HG03196 (cell line): ENCODE results near the gene CENPE.

Experiments
- ATAC-seq: cut with Tn5 transposase; IDR thresholded peaks from one replicate; pipeline ENCODE4 v1.9.1; 2021; ENCODE audit not compliant: unreplicated experiment

The CENPE gene

DNA sequence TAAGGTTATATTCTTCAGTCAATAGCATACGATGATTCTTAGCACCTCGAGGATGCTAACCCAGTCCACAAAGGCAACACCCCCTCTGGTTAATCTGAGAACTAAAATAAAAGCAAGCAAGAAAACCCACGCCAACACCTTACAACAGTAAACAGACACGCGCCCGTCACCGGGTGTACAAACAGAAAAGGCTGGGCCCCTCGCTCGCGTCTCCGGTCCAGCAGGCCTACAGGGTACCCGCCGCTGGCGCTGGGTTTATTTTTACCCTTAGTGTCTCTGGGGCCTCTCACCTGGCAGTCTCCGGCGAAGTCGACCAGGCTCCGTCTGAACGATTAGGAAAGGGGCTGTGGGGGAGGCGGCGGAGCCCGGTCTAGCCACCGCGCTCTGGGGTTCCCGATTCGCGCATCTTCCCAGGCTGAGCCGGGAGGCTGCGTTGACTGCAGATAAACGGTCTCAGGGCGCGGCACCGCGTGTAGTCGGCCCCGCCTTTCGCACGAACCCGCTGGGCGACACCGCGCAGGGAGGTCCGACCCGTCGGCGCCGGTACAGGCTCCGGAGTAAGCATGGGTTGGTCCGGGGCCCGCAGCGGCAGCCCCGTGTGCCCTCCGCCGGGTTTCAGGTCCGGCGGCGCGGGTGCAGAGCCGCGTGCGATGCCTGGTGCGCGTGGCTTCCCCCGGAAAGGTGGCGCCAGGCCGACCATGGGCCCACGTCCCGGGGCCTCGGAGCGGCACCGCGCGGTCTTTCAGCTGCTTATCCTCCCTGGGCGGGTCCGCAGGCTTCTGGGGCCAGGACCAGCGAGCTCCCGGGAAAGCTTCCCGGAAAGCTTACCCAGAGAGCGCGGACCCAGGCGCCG lies 122.0 kb downstream of the CENPE start:
- ATAC-seq, result peak; percentile 53

DNA sequence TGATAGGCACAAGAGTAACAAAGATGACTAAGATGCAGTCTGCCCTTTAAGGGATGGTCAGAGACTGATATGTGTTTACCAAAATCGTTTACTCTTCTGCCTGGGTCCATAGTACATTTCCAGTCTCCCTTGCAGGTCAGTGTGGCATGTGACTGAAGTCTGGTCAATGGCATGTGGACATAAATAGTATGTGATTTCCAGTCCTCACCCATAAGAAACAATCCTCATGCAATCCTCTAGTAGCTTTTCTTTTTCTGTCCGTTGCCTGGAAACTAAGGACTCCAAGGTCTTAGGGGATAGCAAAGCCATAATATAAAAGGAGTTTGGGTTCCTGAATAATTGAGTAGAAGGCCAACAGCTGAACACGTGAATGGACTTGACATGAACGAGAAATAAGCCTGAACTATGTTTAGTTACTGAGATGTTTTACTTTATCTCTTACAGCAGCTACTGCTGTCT lies 122.7 kb downstream of the CENPE start:
- ATAC-seq, result peak; percentile 2

DNA sequence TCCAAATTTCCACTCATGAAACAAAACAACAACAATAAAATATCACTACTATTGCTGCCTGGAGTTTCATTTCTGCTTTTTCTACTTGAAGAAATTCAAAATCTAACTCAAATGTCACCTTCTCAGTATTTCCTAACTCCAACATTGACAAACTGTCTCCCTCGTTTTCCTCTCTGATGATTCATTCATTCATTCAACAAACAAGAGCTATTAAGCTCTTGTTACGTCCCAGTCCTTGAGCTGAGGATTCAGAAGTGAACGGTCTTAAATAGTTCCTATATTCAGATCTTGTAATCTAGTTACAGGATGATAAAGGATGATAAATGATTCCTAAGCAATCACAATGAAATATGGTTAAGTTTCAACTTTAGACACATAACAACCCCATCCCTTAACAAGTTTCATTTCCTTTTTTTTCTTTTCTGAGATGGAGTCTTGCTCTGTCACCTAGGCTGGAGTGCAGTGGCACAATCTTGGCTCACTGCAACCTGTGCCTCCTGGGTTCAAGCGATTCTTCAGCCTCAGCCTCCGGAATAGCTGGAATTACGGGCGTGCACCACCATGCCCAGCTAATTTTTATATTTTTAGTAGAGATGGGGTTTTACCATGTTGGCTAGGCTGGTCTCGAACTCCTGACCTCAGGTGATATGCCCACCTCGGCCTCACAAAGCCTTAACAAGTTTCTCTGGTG lies 123.3 kb downstream of the CENPE start:
- ATAC-seq, result peak; percentile 35

DNA sequence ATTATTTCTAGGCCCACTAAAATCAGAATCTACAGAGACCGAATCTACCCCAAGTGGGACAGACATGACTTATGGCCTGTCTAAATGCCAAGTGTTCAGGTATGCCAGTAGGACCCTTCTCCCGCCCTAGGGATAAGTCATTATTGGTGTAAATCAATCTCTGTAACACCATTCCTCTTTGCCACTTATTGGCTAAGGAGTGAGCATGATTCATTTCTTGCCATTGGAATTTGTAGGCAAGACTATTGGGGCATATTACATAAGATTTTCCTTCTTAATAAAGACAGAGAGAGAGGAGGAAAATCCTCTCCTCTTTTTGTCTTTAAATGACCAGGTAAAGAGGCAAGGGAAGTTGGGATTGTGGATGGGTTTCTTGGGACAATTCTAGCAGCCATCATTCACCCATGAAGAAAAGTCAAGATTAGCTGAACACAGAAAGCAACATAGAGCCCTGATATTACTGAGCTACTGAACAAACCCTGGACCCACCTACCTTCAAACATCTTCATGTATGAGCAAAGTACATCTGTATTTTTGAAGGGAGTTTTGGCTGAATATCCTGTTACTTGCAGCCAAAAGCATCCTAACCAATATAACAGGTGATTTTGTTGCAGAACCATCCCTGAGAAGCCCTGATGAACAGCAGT lies 124.2 kb downstream of the CENPE start:
- ATAC-seq, result no peak

DNA sequence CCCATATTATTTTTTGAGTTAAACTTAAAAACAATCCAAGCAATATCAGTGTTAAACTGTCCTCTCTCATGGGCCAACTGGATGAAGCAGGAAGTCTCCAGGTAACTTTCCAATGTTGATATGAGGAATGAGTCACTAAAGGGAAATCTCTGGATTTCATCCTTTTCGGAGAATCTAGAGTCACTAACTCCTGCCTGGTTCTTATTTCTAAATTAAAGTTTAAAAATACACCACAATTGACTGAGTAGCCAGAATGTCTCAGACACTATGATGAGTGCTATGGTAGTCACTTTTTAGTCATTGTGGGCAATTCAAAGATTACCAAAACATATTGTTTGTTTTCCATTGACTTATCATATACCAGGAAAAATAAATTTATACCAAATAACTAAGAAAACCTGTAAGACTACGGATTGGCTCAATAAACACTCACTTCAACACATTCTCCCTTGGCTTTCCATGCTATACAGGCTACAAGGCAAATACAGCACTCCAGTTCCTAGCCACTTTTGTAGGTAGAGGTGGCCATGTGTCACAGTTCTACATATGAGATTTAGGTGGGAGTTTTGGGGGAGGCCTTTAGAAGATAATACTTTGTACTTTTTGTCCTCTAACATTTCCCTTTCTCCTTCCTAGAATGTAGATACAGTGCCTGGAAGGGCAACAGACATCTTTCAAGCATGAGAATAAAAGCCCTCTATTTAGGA lies 130.1 kb downstream of the CENPE start:
- ATAC-seq, result no peak

DNA sequence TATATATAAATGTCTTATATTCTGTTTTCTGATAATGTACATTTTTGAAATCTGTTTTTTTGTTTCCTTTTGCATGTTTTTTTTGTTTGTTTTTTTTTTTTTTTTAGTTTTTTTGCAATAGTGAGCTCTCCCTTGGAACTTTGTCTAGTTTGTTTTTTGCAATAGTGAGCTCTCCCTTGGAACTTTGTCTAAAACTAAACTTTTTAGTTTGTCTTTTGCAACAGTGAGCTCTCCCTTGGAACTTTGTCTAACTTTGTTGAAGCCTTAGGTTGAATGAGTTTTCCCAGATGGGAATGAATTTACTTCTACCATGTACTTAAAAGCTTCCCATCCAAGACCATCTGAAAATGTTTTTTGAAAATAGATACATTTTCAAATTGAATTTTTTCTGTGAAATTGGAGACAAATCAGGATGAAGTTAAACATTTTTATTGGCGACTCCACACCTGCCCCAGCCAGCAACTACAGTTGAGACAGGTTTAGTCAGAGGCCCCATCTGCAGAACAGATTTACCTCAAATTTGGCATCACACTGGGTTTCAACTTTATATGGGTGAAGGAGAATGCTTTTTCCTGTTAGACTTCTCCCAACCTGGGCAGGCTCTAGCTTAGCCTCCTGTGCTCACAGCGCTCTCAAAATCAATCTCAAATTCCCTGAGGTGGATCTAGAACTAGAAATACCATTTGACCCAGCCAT lies 137.5 kb downstream of the CENPE start:
- no peak for ATAC-seq
